BLaER1 (cell line): Measurements from ENCODE around the gene IFT43.

ENCODE experiments used
- H3K27ac ChIP-seq: shearing (Covaris generic); formaldehyde crosslinking; 2 replicates; pipeline ENCODE4 v1.8.1; 2022
- H3K27me3 ChIP-seq: shearing (Covaris generic); formaldehyde crosslinking; 2 replicates; pipeline ENCODE4 v1.8.1; 2022
- H3K36me3 ChIP-seq: shearing (Covaris generic); formaldehyde crosslinking; 2 replicates; pipeline ENCODE4 v1.8.1; 2022
- H3K4me1 ChIP-seq: shearing (Covaris generic); formaldehyde crosslinking; 2 replicates; pipeline ENCODE4 v1.8.1; 2022
- H3K4me2 ChIP-seq: shearing (Covaris generic); formaldehyde crosslinking; 2 replicates; pipeline ENCODE4 v1.8.1; 2022
- H3K4me3 ChIP-seq: shearing (Covaris generic); formaldehyde crosslinking; 2 replicates; pipeline ENCODE4 v1.8.1; 2022
- H3K9ac ChIP-seq: shearing (Covaris generic); formaldehyde crosslinking; 2 replicates; pipeline ENCODE4 v1.8.1; 2022
- H3K9me3 ChIP-seq: shearing (Covaris generic); formaldehyde crosslinking; 2 replicates; pipeline ENCODE4 v1.8.1; 2022
- H4K20me1 ChIP-seq: shearing (Covaris generic); formaldehyde crosslinking; 2 replicates; pipeline ENCODE4 v1.8.1; 2022
- Cebpa-rat ChIP-seq: shearing (Covaris generic); IDR thresholded peaks from 2 replicates; pipeline ENCODE4 v1.8.1; 2022

Gene IFT43

DNA sequence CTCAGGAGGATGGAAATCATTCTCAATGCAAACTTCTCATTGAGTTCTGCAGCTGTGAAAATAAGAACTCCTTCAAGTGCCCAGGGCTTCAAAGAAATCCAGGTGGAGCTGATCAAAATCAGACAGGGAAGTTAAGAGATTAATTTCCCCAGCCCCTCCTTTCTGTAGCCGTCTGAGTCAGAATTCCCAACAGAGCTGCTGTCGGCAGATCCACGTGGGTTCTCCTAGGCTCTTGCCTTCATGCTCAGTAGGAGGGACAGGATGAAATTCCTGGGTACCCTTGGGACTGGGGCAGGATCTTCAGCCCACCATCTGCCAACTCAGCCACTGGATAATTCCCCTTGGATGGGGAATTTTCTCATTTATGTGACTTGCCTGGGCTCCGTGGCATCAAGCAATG lies 17.1 kb upstream of the IFT43 start:
- Histone ChIP-seq H3K4me3 (no peak overlapping the region), H3K36me3 (peaks cover 7% of the 10 kb centered on the region; the same call in 1 of the 2 replicates), H3K27ac (no peak overlapping the region), H3K27me3 (no peaks in the 10 kb centered on the region), H3K9ac (no peak overlapping the region), H3K4me1 (peaks cover 18% of the 10 kb centered on the region), H4K20me1 (no peaks in the 10 kb centered on the region), H3K9me3 (no peaks in the 10 kb centered on the region), H3K4me2 (no peak overlapping the region)
- TF ChIP-seq Cebpa-rat: no peak

DNA sequence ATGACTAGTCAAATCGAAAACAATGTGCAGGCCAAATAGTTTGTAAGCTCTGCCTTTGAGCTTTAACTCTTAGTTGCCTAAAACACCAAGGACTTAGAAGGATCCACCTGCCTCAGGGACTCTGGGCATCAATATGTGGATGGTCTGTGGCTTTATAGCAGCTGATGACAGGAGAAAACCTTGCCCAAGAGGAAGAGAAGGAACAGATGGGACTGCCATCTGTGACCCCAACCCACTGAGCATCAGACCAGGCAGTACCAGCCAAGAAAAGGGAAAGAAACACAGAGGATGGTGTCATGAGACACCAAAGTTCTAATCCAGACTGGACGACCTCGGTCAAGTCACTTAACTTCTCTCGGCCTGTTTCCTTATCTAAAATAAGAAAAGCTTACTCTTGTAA lies 16.4 kb upstream of the IFT43 start:
- Histone ChIP-seq H3K9me3 (no peaks in the 10 kb centered on the region), H3K27me3 (no peaks in the 10 kb centered on the region), H4K20me1 (no peaks in the 10 kb centered on the region), H3K36me3 (peaks cover 7% of the 10 kb centered on the region; the same call in 1 of the 2 replicates), H3K27ac (peak overlapping the region; percentile 4; the same call in 1 of the 2 replicates), H3K4me3 (no peak overlapping the region), H3K4me2 (0 out of 2 replicates have a peak overlapping the region, but pooled peaks have one; percentile 7), H3K9ac (no peak overlapping the region), H3K4me1 (peaks cover 18% of the 10 kb centered on the region)
- TF ChIP-seq Cebpa-rat: no peak

DNA sequence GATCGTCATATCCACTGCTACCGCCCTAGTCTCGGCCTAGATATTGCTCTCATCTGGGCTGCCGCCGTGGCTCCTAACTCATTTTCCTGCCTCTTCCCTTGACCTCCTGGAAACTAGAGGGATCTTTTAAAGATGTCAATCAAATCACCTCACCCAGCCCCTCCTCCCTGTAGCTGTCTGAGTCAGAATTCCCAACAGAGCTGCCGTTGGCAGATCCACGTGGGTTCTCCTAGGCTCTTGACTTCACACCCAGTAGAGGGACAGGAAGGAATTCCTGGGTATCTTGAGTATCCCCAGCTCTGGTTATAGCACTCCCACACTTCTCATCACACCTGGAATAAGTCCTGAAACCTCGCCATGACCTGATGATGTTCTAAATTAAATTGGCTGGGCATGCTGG lies 15.7 kb upstream of the IFT43 start:
- no peak for TF ChIP-seq Cebpa-rat
- Histone ChIP-seq H3K27me3 (no peaks in the 10 kb centered on the region), H3K4me3 (no peak overlapping the region), H3K4me2 (no peak overlapping the region), H4K20me1 (no peaks in the 10 kb centered on the region), H3K36me3 (peaks cover 7% of the 10 kb centered on the region; the same call in 1 of the 2 replicates), H3K9ac (no peak overlapping the region), H3K9me3 (no peaks in the 10 kb centered on the region), H3K27ac (no peak overlapping the region), H3K4me1 (peaks cover 18% of the 10 kb centered on the region)

DNA sequence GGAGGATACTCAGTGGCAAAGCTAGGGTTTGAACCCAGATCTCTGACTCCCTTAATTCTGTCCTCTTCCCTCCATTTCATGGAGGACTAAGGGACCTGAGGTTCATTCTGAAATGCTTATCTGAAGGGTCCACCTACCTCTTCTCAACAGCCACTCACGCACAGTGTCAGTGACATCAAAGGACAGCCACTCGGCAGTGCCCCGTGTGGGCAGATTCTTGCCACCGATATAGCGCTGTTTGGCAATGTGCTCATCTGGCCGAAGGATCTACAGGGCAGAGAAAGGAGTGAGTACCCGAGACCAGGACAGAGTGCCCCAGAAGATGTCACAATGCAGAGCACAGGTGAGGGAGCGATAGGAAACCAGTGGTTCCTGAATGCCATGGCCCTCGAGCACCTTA lies 14.6 kb upstream of the IFT43 start:
- Histone ChIP-seq H3K36me3 (0 out of 2 replicates have a peak, but pooled peaks cover 6% of the 10 kb centered on the region), H3K4me2 (no peak overlapping the region), H3K27me3 (no peaks in the 10 kb centered on the region), H4K20me1 (no peaks in the 10 kb centered on the region), H3K9me3 (no peaks in the 10 kb centered on the region), H3K4me1 (peaks cover 18% of the 10 kb centered on the region), H3K9ac (no peak overlapping the region), H3K4me3 (no peak overlapping the region), H3K27ac (no peak overlapping the region)
- no peak for TF ChIP-seq Cebpa-rat

- no peak overlapping the region for H3K4me2 ChIP-seq
- H3K9ac ChIP-seq: no peak overlapping the region
- no peak overlapping the region for H3K4me3 ChIP-seq
- no peak overlapping the region for H3K27ac ChIP-seq
- H3K4me1 ChIP-seq: peaks cover 23% of the 10 kb centered on the region
- no peaks in the 10 kb centered on the region for H3K27me3 ChIP-seq
- no peaks in the 10 kb centered on the region for H3K9me3 ChIP-seq
- H3K36me3 ChIP-seq: 0 out of 2 replicates have a peak, but pooled peaks cover 3% of the 10 kb centered on the region
- no peak for TF ChIP-seq Cebpa-rat
- no peaks in the 10 kb centered on the region for H4K20me1 ChIP-seq
Measured at GRCh38 chr14:75971509-75971908, 14.1 kb upstream of the IFT43 start.

GRCh38 chr14:75972801-75973421 lies 12.7 kb upstream of the IFT43 start:
- peaks cover 37% of the 10 kb centered on the region for H3K4me1 ChIP-seq
- H3K4me2 ChIP-seq: no peak overlapping the region; the same call in 1 of the 2 replicates
- H3K27ac ChIP-seq: no peak overlapping the region
- no peak for TF ChIP-seq Cebpa-rat
- no peak overlapping the region for H3K9ac ChIP-seq
- H3K27me3 ChIP-seq: no peaks in the 10 kb centered on the region
- H3K36me3 ChIP-seq: 0 out of 2 replicates have a peak, but pooled peaks cover 3% of the 10 kb centered on the region
- H3K4me3 ChIP-seq: no peak overlapping the region
- no peaks in the 10 kb centered on the region for H3K9me3 ChIP-seq
- H4K20me1 ChIP-seq: no peaks in the 10 kb centered on the region

DNA sequence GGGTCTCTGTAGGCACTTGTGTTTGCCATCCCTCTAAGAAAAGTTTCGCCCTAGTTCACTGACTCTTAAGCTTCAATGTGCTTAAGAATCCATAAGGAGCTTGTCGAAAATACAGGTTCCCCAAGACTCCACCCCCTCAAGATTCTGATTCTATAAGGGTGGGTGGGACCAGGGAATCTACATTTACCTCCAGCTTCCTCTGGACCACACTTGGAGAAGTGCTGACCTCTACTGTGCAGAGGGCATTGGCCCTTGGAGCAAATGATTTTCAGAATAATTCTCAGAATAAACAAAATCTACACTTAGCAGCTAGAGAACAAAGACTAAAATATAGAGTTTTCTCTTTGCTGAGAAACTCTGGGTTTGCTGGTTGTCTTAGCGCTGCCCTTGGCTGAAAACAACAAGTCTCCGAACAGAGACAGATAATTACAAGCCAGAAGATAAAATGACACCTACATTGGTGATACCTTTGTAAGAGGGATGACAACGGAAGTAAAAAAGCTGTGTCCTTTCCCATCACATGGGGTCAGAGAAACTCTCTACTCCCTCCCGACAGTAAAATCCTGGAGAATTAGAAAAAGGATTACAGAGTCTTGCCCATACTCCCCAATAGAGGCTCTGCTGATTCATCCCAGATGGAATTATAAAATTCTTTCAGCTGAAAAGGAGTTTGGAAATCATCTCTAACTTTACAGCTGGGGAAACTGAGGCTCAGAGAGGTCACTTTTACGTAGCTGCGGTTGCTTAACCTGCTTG lies 8.6 kb upstream of the IFT43 start:
- Histone ChIP-seq H4K20me1 (no peaks in the 10 kb centered on the region), H3K4me2 (peak overlapping the region; percentile 54), H3K4me3 (no peak overlapping the region), H3K9me3 (no peaks in the 10 kb centered on the region), H3K9ac (no peak overlapping the region; the same call in 1 of the 2 replicates), H3K27ac (no peak overlapping the region), H3K36me3 (no peaks in the 10 kb centered on the region), H3K27me3 (no peaks in the 10 kb centered on the region), H3K4me1 (peaks cover 66% of the 10 kb centered on the region)
- TF ChIP-seq Cebpa-rat: no peak

DNA sequence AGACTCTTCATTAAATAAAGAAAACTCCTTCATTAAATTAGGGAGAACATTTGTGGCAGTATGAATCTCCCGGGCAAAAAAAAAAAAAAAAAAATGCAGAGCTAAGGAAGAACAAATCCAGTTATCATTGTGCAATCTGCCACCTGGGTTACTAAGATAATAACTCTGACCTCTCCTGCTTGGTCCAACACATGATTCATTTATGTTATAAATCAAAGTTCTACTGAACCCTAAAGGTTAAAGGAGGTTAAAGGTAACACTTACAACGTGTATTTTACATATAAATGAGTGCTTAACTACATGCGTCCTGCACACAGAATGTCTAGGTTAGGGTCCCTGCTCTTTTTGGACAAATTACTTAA lies 8.0 kb upstream of the IFT43 start:
- Histone ChIP-seq H3K9me3 (no peaks in the 10 kb centered on the region), H3K27me3 (no peaks in the 10 kb centered on the region), H3K4me2 (peak overlapping the region; percentile 92), H3K9ac (no peak overlapping the region), H3K4me3 (no peak overlapping the region), H4K20me1 (no peaks in the 10 kb centered on the region), H3K36me3 (no peaks in the 10 kb centered on the region), H3K4me1 (peaks cover 62% of the 10 kb centered on the region), H3K27ac (no peak overlapping the region)
- TF ChIP-seq Cebpa-rat: no peak

DNA sequence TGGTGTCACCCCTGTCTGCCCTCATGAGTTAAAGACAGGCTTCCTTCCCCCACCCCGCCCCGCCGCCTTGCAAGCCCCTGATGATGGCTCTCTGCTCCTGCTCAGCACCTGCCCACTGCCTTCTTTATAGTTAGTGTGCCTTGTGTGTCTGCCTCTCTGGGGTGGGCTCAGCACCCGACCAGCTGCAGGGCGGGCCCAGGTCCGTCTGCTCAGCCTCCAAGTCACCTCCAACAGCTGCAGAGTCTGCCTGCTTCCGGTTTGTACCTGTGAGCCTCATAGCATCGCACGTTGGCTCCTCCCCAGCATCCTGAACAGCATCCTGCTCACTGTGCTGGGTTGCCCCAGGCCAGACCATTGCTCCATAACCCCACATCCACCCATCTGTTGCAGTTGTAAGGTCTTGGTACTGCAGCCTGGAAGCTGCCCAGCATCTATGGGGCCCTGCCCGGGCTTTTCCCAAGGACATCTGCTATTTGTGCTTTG lies 7.3 kb upstream of the IFT43 start:
- H3K9me3 ChIP-seq: no peaks in the 10 kb centered on the region
- H4K20me1 ChIP-seq: no peaks in the 10 kb centered on the region
- H3K4me1 ChIP-seq: peaks cover 57% of the 10 kb centered on the region
- peaks cover 6% of the 10 kb centered on the region for H3K27me3 ChIP-seq
- no peaks in the 10 kb centered on the region for H3K36me3 ChIP-seq
- no peak for TF ChIP-seq Cebpa-rat
- H3K9ac ChIP-seq: no peak overlapping the region
- H3K4me2 ChIP-seq: peak overlapping the region; percentile 92
- H3K27ac ChIP-seq: no peak overlapping the region
- H3K4me3 ChIP-seq: no peak overlapping the region

- peak overlapping the region; percentile 92 for H3K4me2 ChIP-seq
- no peak overlapping the region for H3K9ac ChIP-seq
- no peaks in the 10 kb centered on the region for H4K20me1 ChIP-seq
Measured at GRCh38 chr14:75979071-75979571, 6.4 kb upstream of the IFT43 start.

More at GRCh38 chr14:75979071-75979571, 6.4 kb upstream of the IFT43 start:
- Histone ChIP-seq H3K4me3 (no peak overlapping the region), H3K36me3 (no peaks in the 10 kb centered on the region), H3K4me1 (peaks cover 57% of the 10 kb centered on the region), H3K9me3 (no peaks in the 10 kb centered on the region), H3K27me3 (peaks cover 11% of the 10 kb centered on the region), H3K27ac (0 out of 2 replicates have a peak overlapping the region, but pooled peaks have one; percentile 3)
- no peak for TF ChIP-seq Cebpa-rat
